Suprapubic skin (tissue), 4 donors: Measurements from ENCODE around the gene SOD1. TPM values are rescaled to one million over a fixed set of nuclear protein-coding genes. Genes with fewer than 3 reads are reported as not detected.

Experiments used
- DNase-seq, 2 donors: peaks; one replicate each; pipeline ENCODE4 v3.0.0-alpha.2; 2019; ENCODE audit warnings: low spot score in 2 of 2
- H3K27ac ChIP-seq: fragments of 200-600 bp; sonication (generic); one replicate; pipeline ENCODE4 v1.5.1; 2019
- H3K27me3 ChIP-seq: fragments of 200-600 bp; sonication (generic); one replicate; pipeline ENCODE4 v1.5.1; 2019
- H3K36me3 ChIP-seq: fragments of 200-600 bp; sonication (generic); one replicate; pipeline ENCODE4 v1.5.1; 2019
- H3K4me1 ChIP-seq: fragments of 200-600 bp; sonication (generic); one replicate; pipeline ENCODE4 v1.5.1; 2019
- H3K4me3 ChIP-seq: fragments of 200-600 bp; sonication (generic); one replicate; pipeline ENCODE4 v1.5.1; 2019; ENCODE audit warnings: mild to moderate bottlenecking
- H3K9me3 ChIP-seq: fragments of 200-600 bp; sonication (generic); one replicate; pipeline ENCODE4 v1.5.1; 2019
- EP300 ChIP-seq: sonication (generic); formaldehyde crosslinking; IDR thresholded peaks from one replicate; pipeline ENCODE4 v1.6.1; 2017; ENCODE audit warnings: antibody characterized with exemption
- POLR2A ChIP-seq, 2 donors: fragments of 450-650 bp; IDR thresholded peaks; one replicate each; pipeline ENCODE4 v1.6.1; 2017; ENCODE audit warnings: antibody characterized with exemption in 2 of 2, mild to moderate bottlenecking in 2 of 2, moderate library complexity in 2 of 2
- POLR2AphosphoS5 ChIP-seq, 3 donors: sonication (generic); formaldehyde crosslinking; IDR thresholded peaks; one replicate each; pipeline ENCODE4 v1.6.1; 2017; ENCODE audit warnings: antibody characterized with exemption in 3 of 3
- WGBS: methylation state at CpG from one replicate; pipeline ENCODE4 v1.1.5; 2018; 5-methylcytosine and 5-hydroxymethylcytosine counted together
- total RNA-seq, 4 donors: library from RNA; depleted of rRNA; stranded (reverse); fragments of >200 nt; gene quantifications; one replicate each; pipeline ENCODE4 v1.1.0, GENCODE V29; 2016
- TF ChIP-seq, protein P1 (sequence below), 2 donors: fragments of 200-600 bp in 1 of 2; fragments of 450-650 bp in 1 of 2; sonication (generic) in 1 of 2; IDR thresholded peaks; one replicate each; pipeline ENCODE4 v1.5.1; 2016 to 2019; ENCODE audit warnings: antibody characterized with exemption in 2 of 2, mild to moderate bottlenecking in 1 of 2, moderate library complexity in 1 of 2

SOD1 gene
- total RNA-seq, 4 donors from 2014 or later, result 123 to 173 (median 144) TPM

DNA sequence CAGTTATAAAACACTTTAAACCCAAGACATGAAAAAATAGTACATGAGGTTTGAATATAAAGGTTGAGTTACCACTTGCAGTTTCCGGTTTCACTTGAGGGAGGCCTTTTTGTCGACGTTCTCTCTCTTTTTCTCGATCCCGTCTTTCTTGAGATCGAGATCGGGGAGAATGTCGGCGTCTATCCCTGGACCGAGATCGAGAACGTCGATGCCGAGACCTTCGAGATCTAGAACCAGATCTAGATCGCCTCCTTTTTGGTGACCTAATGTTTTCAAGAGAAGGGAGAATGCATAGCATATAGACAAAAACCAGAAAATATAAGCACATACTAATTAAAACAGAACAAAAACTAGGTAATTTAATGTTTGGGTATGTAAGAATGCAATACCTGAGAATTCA, 33.7 kb downstream of the SOD1 start:
- H3K36me3 ChIP-seq, result peaks cover 91% of the 10 kb centered on the region
- TF ChIP-seq POLR2A (IDR thresholded peaks at IDR 0.05) (no peak), EP300 (no peak), POLR2AphosphoS5 (IDR thresholded peaks at IDR 0.05) (no peak)
- TF ChIP-seq, protein P1, sequence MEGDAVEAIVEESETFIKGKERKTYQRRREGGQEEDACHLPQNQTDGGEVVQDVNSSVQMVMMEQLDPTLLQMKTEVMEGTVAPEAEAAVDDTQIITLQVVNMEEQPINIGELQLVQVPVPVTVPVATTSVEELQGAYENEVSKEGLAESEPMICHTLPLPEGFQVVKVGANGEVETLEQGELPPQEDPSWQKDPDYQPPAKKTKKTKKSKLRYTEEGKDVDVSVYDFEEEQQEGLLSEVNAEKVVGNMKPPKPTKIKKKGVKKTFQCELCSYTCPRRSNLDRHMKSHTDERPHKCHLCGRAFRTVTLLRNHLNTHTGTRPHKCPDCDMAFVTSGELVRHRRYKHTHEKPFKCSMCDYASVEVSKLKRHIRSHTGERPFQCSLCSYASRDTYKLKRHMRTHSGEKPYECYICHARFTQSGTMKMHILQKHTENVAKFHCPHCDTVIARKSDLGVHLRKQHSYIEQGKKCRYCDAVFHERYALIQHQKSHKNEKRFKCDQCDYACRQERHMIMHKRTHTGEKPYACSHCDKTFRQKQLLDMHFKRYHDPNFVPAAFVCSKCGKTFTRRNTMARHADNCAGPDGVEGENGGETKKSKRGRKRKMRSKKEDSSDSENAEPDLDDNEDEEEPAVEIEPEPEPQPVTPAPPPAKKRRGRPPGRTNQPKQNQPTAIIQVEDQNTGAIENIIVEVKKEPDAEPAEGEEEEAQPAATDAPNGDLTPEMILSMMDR (IDR thresholded peaks at IDR 0.05), result no peak

GRCh38 chr21:31696424-31696823, 36.9 kb downstream of the SOD1 start:
- Histone ChIP-seq H3K27me3 (no peaks in the 10 kb centered on the region), H3K36me3 (peaks cover 90% of the 10 kb centered on the region), H3K27ac (no peak overlapping the region), H3K4me3 (no peak overlapping the region), H3K4me1 (no peaks in the 10 kb centered on the region), H3K9me3 (no peaks in the 10 kb centered on the region)
- 92% methylated on average over 6 of the region's 6 CpGs for WGBS
- TF ChIP-seq POLR2AphosphoS5 (IDR thresholded peaks at IDR 0.05) (no peak), POLR2A (IDR thresholded peaks at IDR 0.05) (no peak), EP300 (no peak)
- TF ChIP-seq, protein P1 (IDR thresholded peaks at IDR 0.05), result no peak
- no peak for DNase-seq

More for the DNA sequence above, 33.7 kb downstream of the SOD1 start:
- H3K27me3 ChIP-seq, result no peaks in the 10 kb centered on the region
- no peak overlapping the region for H3K27ac ChIP-seq
- DNase-seq, result no peak
- no peaks in the 10 kb centered on the region for H3K4me1 ChIP-seq
- H3K4me3 ChIP-seq, result no peak overlapping the region
- H3K9me3 ChIP-seq, result no peaks in the 10 kb centered on the region
- WGBS, result 96% methylated on average over 16 of the region's 16 CpGs

DNA sequence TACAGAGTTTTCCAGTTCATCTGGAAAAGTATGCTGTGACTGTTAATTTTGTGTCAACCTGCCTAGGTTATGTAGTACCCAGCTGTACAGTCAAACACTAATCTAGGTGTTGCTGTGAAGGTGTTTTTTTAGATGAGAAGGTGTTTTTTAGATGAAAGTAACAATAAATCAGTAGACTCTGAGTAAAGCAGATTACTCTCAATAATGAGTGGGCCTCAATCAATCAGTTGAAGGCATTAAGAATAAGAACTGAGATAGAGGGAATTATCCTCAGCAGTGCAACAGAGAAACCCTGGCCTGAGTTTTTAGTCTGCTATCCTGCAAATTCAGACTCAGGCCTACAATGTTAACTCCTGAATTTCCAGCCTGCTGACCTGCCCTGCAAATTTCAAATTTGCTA, 39.0 kb downstream of the SOD1 start:
- Histone ChIP-seq H3K9me3 (no peaks in the 10 kb centered on the region), H3K4me3 (no peak overlapping the region), H3K27me3 (no peaks in the 10 kb centered on the region), H3K27ac (no peak overlapping the region), H3K4me1 (no peaks in the 10 kb centered on the region), H3K36me3 (peaks cover 84% of the 10 kb centered on the region)
- no peak for TF ChIP-seq POLR2A (IDR thresholded peaks at IDR 0.05)
- no peak for TF ChIP-seq EP300
- TF ChIP-seq, protein P1 (IDR thresholded peaks at IDR 0.05), result no peak
- no peak for TF ChIP-seq POLR2AphosphoS5 (IDR thresholded peaks at IDR 0.05)
- no peak for DNase-seq

GRCh38 chr21:31700040-31700439, 40.5 kb downstream of the SOD1 start:
- Histone ChIP-seq H3K36me3 (peaks cover 68% of the 10 kb centered on the region), H3K9me3 (no peaks in the 10 kb centered on the region), H3K4me1 (no peaks in the 10 kb centered on the region), H3K4me3 (no peak overlapping the region), H3K27ac (no peak overlapping the region), H3K27me3 (no peaks in the 10 kb centered on the region)
- no peak for TF ChIP-seq POLR2A (IDR thresholded peaks at IDR 0.05)
- TF ChIP-seq, protein P1 (IDR thresholded peaks at IDR 0.05), result no peak
- no peak for TF ChIP-seq EP300
- TF ChIP-seq POLR2AphosphoS5 (IDR thresholded peaks at IDR 0.05), result no peak
- 98% methylated on average over 3 of the region's 3 CpGs for WGBS
- no peak for DNase-seq

DNA sequence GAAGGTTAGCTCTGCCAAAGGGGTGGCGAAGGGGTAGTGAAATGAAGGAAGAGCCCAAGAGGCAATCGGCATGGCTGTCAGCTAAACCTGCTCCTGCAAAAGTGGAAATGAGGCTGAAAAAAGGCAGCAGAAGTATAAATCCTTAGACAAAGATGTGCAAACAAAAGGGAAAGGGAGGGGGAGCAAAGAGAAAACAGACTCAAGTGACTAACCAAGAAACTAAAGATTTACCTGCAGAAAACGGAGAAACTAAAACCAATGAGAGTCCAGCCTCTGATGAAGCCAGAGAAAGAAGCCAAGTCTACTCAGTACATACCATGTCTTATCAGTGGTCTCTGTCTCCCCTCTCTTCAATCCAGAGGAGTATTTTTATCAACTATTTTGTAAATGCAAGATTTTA, 47.1 kb downstream of the SOD1 start:
- Histone ChIP-seq H3K4me1 (peaks cover 24% of the 10 kb centered on the region), H3K27ac (no peak overlapping the region), H3K9me3 (no peaks in the 10 kb centered on the region), H3K4me3 (no peak overlapping the region), H3K36me3 (peaks cover 17% of the 10 kb centered on the region), H3K27me3 (no peaks in the 10 kb centered on the region)
- DNase-seq, result no peak
- TF ChIP-seq EP300 (no peak), POLR2AphosphoS5 (IDR thresholded peaks at IDR 0.05) (no peak), POLR2A (IDR thresholded peaks at IDR 0.05) (no peak)
- TF ChIP-seq, protein P1 (IDR thresholded peaks at IDR 0.05), result no peak
- WGBS, result 90% methylated on average over 3 of the region's 3 CpGs
